ENCODE measurements around the gene TMPRSS4.

Gene TMPRSS4

GRCh38 chr11:118104491-118104890, 27.6 kb downstream of the TMPRSS4 start:
- DNase-seq (ENCODE audit: low read depth in 1 of 2, low spot score in 1 of 2) = no peak

GRCh38 chr11:118105657-118106305, 28.9 kb downstream of the TMPRSS4 start:
- no peak for DNase-seq (ENCODE audit: low read depth in 1 of 2, low spot score in 1 of 2)

- DNase-seq (ENCODE audit: low read depth in 1 of 2, low spot score in 1 of 2) = no peak
Observed at GRCh38 chr11:118106789-118107335, 30.0 kb downstream of the TMPRSS4 start.

GRCh38 chr11:118108513-118108912, 31.6 kb downstream of the TMPRSS4 start:
- no peak for DNase-seq (ENCODE audit: low read depth in 1 of 2, low spot score in 1 of 2)

- DNase-seq (ENCODE audit: low read depth in 1 of 2, low spot score in 1 of 2) = no peak
Observed at GRCh38 chr11:118109231-118109630, 32.4 kb downstream of the TMPRSS4 start.

GRCh38 chr11:118111019-118111743, 34.3 kb downstream of the TMPRSS4 start:
- DNase-seq (ENCODE audit: low read depth in 1 of 2, low spot score in 1 of 2) = no peak

GRCh38 chr11:118111744-118112035, 34.8 kb downstream of the TMPRSS4 start:
- no peak for DNase-seq (ENCODE audit: low read depth in 1 of 2, low spot score in 1 of 2)

- DNase-seq (ENCODE audit: low read depth in 1 of 2, low spot score in 1 of 2) = no peak
Observed at GRCh38 chr11:118112711-118113430, 36.0 kb downstream of the TMPRSS4 start.

- no peak for DNase-seq (ENCODE audit: low read depth in 1 of 2, low spot score in 1 of 2)
Observed at GRCh38 chr11:118114266-118114665, 37.4 kb downstream of the TMPRSS4 start.

- no peak for DNase-seq (ENCODE audit: low read depth in 1 of 2, low spot score in 1 of 2)
Observed at GRCh38 chr11:118115048-118115447, 38.2 kb downstream of the TMPRSS4 start.

- DNase-seq (ENCODE audit: low read depth in 1 of 2, low spot score in 1 of 2) = no peak
Observed at GRCh38 chr11:118117790-118118601, 41.1 kb downstream of the TMPRSS4 start.

GRCh38 chr11:118120793-118121192, 43.9 kb downstream of the TMPRSS4 start:
- DNase-seq (ENCODE audit: low read depth in 1 of 2, low spot score in 1 of 2) = no peak

- no peak for DNase-seq (ENCODE audit: low read depth in 1 of 2, low spot score in 1 of 2)
Observed at GRCh38 chr11:118124929-118125535, 48.2 kb downstream of the TMPRSS4 start.

GRCh38 chr11:118126082-118126838, 49.4 kb downstream of the TMPRSS4 start:
- no peak for DNase-seq (ENCODE audit: low read depth in 1 of 2, low spot score in 1 of 2)

GRCh38 chr11:118128310-118128709, 51.4 kb downstream of the TMPRSS4 start:
- no peak for DNase-seq (ENCODE audit: low read depth in 1 of 2, low spot score in 1 of 2)

- DNase-seq (ENCODE audit: low read depth in 1 of 2, low spot score in 1 of 2) = no peak
Observed at GRCh38 chr11:118128721-118129470, 52.0 kb downstream of the TMPRSS4 start.

GRCh38 chr11:118129471-118130172, 52.7 kb downstream of the TMPRSS4 start:
- DNase-seq (ENCODE audit: low read depth in 1 of 2, low spot score in 1 of 2) = no peak

- DNase-seq (ENCODE audit: low read depth in 1 of 2, low spot score in 1 of 2) = no peak
Observed at GRCh38 chr11:118132385-118133151, 55.7 kb downstream of the TMPRSS4 start.

Data from activated CD4-positive, alpha-beta T cell treated with anti-CD3 and anti-CD28 coated beads, Interleukin-2, amount 50 U/mL, for 24 hours (primary cell).